Upper lobe of right lung (tissue), 1 donor: Measurements from ENCODE around the gene CDHR2. TPM values are rescaled to one million over a fixed set of nuclear protein-coding genes. Genes with fewer than 3 reads are reported as not detected.
"Not testable (repeated sequence)": the region's sequence is repeated elsewhere in the genome, so short reads cannot be mapped to it uniquely, and the experiment has no call there.

Source experiments
- ATAC-seq: fragments of 200-7000 bp; cut with Tn5 transposase; one replicate; pipeline ENCODE4 v1.9.1; 2020; ENCODE audit warnings: mild to moderate bottlenecking, moderate library complexity
- DNase-seq: peaks from one replicate; pipeline ENCODE4 v3.0.0-alpha.2; 2020
- H3K27ac ChIP-seq: fragments of 200-600 bp; one replicate; pipeline ENCODE4 v1.8.0; 2022
- H3K27me3 ChIP-seq: fragments of 200-600 bp; one replicate; pipeline ENCODE4 v1.8.0; 2022; ENCODE audit warnings: mild to moderate bottlenecking
- H3K36me3 ChIP-seq: fragments of 200-600 bp; one replicate; pipeline ENCODE4 v1.8.0; 2022
- H3K4me1 ChIP-seq: fragments of 200-600 bp; one replicate; pipeline ENCODE4 v1.8.0; 2022
- H3K4me3 ChIP-seq: fragments of 200-600 bp; one replicate; pipeline ENCODE4 v1.8.0; 2022; ENCODE audit warnings: mild to moderate bottlenecking
- H3K9me3 ChIP-seq: fragments of 200-600 bp; one replicate; pipeline ENCODE4 v1.8.0; 2022
- intact Hi-C: fragments of 100-400 bp; cut with DNase I; formaldehyde crosslinking; loops from one replicate; pipeline ENCODE4 v1.11.0; 2022
- total RNA-seq: library from RNA; stranded (reverse); fragmentation: NEBNext Ultra II Directional; extraction: Animal tissue kit (Norgen Biotek cat#: 25700); gene quantifications from one replicate; pipeline ENCODE4 v1.2.1, GENCODE V29; 2021
- TF ChIP-seq, protein P1 (sequence below): fragments of 200-600 bp; IDR thresholded peaks from one replicate; pipeline ENCODE4 v1.8.0; 2022; ENCODE audit warnings: antibody characterized with exemption
- donor health status: DM: no; HTN: yes; CAD: no; lungs with severe emphysema.

Gene CDHR2
- total RNA-seq, 1 donor from 2014 or later: 0.35 TPM

GRCh38 chr5:176583076-176583475 is 33.9 kb downstream of the CDHR2 start:
- Histone ChIP-seq H3K9me3 (peaks cover 10% of the 10 kb centered on the region), H3K4me3 (no peak overlapping the region), H3K27me3 (no peaks in the 10 kb centered on the region), H3K27ac (no peak overlapping the region), H3K4me1 (no peaks in the 10 kb centered on the region), H3K36me3 (no peaks in the 10 kb centered on the region)
- DNase-seq: no peak
- ATAC-seq: no peak
- TF ChIP-seq, protein P1, sequence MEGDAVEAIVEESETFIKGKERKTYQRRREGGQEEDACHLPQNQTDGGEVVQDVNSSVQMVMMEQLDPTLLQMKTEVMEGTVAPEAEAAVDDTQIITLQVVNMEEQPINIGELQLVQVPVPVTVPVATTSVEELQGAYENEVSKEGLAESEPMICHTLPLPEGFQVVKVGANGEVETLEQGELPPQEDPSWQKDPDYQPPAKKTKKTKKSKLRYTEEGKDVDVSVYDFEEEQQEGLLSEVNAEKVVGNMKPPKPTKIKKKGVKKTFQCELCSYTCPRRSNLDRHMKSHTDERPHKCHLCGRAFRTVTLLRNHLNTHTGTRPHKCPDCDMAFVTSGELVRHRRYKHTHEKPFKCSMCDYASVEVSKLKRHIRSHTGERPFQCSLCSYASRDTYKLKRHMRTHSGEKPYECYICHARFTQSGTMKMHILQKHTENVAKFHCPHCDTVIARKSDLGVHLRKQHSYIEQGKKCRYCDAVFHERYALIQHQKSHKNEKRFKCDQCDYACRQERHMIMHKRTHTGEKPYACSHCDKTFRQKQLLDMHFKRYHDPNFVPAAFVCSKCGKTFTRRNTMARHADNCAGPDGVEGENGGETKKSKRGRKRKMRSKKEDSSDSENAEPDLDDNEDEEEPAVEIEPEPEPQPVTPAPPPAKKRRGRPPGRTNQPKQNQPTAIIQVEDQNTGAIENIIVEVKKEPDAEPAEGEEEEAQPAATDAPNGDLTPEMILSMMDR: no peak
- intact Hi-C loops: no loop called here

DNA sequence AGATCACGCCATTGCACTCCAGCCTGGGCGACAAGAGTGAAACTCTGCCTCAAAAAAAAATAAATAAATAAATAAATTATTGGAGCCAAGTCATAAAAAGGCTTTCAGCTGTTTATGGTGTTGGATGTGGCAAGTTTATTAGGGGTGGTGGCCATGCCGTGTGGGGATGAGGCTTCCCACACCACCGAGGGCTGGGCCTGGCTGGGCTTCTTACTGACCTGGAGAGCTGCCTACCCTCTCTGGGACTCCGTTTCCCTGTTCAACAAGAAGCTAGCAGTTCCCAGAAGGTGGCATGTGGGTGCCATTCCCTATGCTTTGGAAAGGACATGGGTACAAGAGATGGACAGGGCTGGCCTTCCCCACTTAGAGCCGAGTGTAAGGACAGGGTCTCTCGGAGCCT is 38.3 kb downstream of the CDHR2 start:
- TF ChIP-seq, protein P1: no peak
- intact Hi-C loops: no loop called here

GRCh38 chr5:176588297-176588696 is 39.2 kb downstream of the CDHR2 start:
- TF ChIP-seq, protein P1: no peak
- no peak for ATAC-seq
- H3K9me3 ChIP-seq: peaks cover 10% of the 10 kb centered on the region
- no peak for DNase-seq
- H3K36me3 ChIP-seq: no peaks in the 10 kb centered on the region
- intact Hi-C loops: no loop called here
- no peaks in the 10 kb centered on the region for H3K27me3 ChIP-seq
- H3K4me1 ChIP-seq: no peaks in the 10 kb centered on the region
- H3K4me3 ChIP-seq: no peak overlapping the region
- no peak overlapping the region for H3K27ac ChIP-seq

More for the DNA sequence above, 38.3 kb downstream of the CDHR2 start:
- H3K4me3 ChIP-seq: no peak overlapping the region
- peaks cover 10% of the 10 kb centered on the region for H3K9me3 ChIP-seq
- H3K36me3 ChIP-seq: no peaks in the 10 kb centered on the region
- H3K27ac ChIP-seq: no peak overlapping the region
- DNase-seq (no peak), ATAC-seq (no peak)
- H3K4me1 ChIP-seq: no peaks in the 10 kb centered on the region
- H3K27me3 ChIP-seq: no peaks in the 10 kb centered on the region

DNA sequence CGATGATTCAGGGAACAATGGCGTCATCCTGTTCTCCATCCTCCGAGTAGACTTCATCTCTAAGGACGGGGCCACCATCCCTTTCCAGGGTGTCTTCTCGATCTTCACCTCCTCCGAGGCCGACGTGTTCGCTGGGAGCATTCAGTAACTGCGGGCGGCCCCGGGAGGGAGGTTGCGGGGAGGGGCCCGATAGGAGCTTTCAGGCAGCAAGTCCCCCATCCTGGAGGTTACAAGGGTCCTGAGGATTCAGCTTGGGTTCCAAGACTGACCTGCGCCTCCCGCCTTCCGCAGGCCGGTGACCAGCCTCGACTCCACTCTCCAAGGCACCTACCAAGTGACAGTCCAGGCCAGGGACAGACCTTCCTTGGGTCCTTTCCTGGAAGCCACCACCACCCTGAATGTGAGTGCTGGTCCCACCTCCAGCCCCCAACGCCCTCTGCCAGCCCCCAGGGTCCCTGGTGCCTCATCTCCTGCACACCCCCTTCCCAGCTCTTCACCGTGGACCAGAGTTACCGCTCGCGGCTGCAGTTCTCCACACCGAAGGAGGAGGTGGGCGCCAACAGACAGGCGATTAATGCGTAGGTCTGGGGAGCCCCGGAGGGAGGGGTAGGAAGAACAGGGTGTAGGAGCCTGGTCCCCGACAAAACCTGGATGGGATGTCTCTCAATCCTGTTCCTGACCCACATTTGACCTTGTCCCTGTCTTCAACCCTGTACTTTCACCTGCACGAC is 40.1 kb downstream of the CDHR2 start:
- H3K4me3 ChIP-seq: no peak overlapping the region
- H3K27me3 ChIP-seq: no peaks in the 10 kb centered on the region
- ATAC-seq (no peak), DNase-seq (no peak)
- peaks cover 10% of the 10 kb centered on the region for H3K9me3 ChIP-seq
- TF ChIP-seq, protein P1: no peak
- H3K36me3 ChIP-seq: no peaks in the 10 kb centered on the region
- H3K4me1 ChIP-seq: no peaks in the 10 kb centered on the region
- intact Hi-C loops: no loop called here
- no peak overlapping the region for H3K27ac ChIP-seq

- H3K27ac ChIP-seq: no peak overlapping the region
- TF ChIP-seq, protein P1: no peak
- H3K4me1 ChIP-seq: no peaks in the 10 kb centered on the region
- no peak overlapping the region for H3K4me3 ChIP-seq
- H3K36me3 ChIP-seq: no peaks in the 10 kb centered on the region
- intact Hi-C loops: no loop called here
- no peaks in the 10 kb centered on the region for H3K27me3 ChIP-seq
- DNase-seq (no peak), ATAC-seq (no peak)
- peaks cover 3% of the 10 kb centered on the region for H3K9me3 ChIP-seq
These were observed 41.0 kb downstream of the CDHR2 start for GRCh38 chr5:176590035-176590717.

DNA sequence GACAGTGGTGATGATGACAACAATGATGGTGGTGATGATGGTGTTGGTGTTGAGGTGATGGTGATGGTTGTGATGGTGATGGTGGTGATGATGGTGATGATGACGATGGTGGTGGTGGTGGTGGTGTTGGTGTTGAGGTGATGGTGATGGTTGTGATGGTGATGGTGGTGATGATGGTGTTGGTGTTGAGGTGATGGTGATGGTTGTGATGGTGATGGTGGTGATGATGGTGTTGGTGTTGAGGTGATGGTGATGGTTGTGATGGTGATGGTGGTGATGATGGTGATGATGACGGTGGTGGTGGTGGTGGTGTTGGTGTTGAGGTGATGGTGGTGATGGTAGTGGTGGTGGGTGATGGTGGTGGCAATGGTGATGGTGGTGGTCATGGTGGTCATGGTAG is 42.5 kb downstream of the CDHR2 start:
- H3K4me1 ChIP-seq, ATAC-seq, H3K4me3 ChIP-seq, DNase-seq, H3K27ac ChIP-seq, H3K9me3 ChIP-seq, intact Hi-C loops, H3K36me3 ChIP-seq: not testable (repeated sequence)
- peaks cover 10% of the 10 kb centered on the region for H3K27me3 ChIP-seq
